ENCODE results near the gene KL. TPM values are rescaled to one million over a fixed set of nuclear protein-coding genes. Genes with fewer than 3 reads are reported as not detected.

KL gene
- total and polyA plus RNA-seq, 8 donors = 0.38 to 4.0 (median 1.4) TPM

GRCh38 chr13:33106656-33107360 is 90.6 kb downstream of the KL start:
- intact Hi-C loops (cut with DNase I; ENCODE audit: low total_unique reads) = no loop called here
- H3K4me3 ChIP-seq = no peak overlapping the region
- no peak for TF ChIP-seq EP300 (IDR thresholded peaks at IDR 0.05)
- peak in 2 of 3 donors; percentile 41 to 52 for TF ChIP-seq POLR2AphosphoS5 (IDR thresholded peaks at IDR 0.05)
- TF ChIP-seq CTCF (IDR thresholded peaks at IDR 0.05) = no peak
- peak in 1 of 2 donors; percentile 54 for DNase-seq
- H3K27me3 ChIP-seq = no peaks in the 10 kb centered on the region
- 64 to 83% (median 77%) methylated on average over 7 of the region's 7 CpGs for WGBS, 5 donors
- peak overlapping the region in 4 of 5 donors; percentile 9 to 62 (median 46) for H3K27ac ChIP-seq
- peaks cover 0 to 53% (median 38%) of the 10 kb centered on the region in 4 donors for H3K4me1 ChIP-seq
- H3K9me3 ChIP-seq = no peaks in the 10 kb centered on the region
- peaks cover 30 to 73% (median 54%) of the 10 kb centered on the region in 4 donors for H3K36me3 ChIP-seq

GRCh38 chr13:33107361-33107760 is 91.1 kb downstream of the KL start:
- 72 to 92% (median 87%) methylated on average over 2 of the region's 2 CpGs for WGBS, 5 donors
- H3K9me3 ChIP-seq = no peaks in the 10 kb centered on the region
- H3K27ac ChIP-seq = peak overlapping the region in 3 of 5 donors; percentile 45 to 62 (median 47)
- no peak overlapping the region for H3K4me3 ChIP-seq
- DNase-seq = no peak
- TF ChIP-seq POLR2AphosphoS5 (IDR thresholded peaks at IDR 0.05) = no peak
- no peak for TF ChIP-seq EP300 (IDR thresholded peaks at IDR 0.05)
- TF ChIP-seq POLR2A (IDR thresholded peaks at IDR 0.05) = no peak
- no peak for TF ChIP-seq CTCF (IDR thresholded peaks at IDR 0.05)
- intact Hi-C loops (cut with DNase I; ENCODE audit: low total_unique reads) = no loop called here
- H3K27me3 ChIP-seq = no peaks in the 10 kb centered on the region
- peaks cover 30 to 73% (median 54%) of the 10 kb centered on the region in 4 donors for H3K36me3 ChIP-seq
- peaks cover 0 to 58% (median 43%) of the 10 kb centered on the region in 4 donors for H3K4me1 ChIP-seq

GRCh38 chr13:33108620-33109019 is 92.4 kb downstream of the KL start:
- Histone ChIP-seq H3K4me3 (no peak overlapping the region), H3K9me3 (no peaks in the 10 kb centered on the region), H3K4me1 (peaks cover 12 to 71% (median 55%) of the 10 kb centered on the region in 4 donors), H3K36me3 (peaks cover 30 to 79% (median 63%) of the 10 kb centered on the region in 4 donors), H3K27ac (peak overlapping the region in 2 of 5 donors; percentile 62 to 74), H3K27me3 (no peaks in the 10 kb centered on the region)
- DNase-seq = no peak
- TF ChIP-seq CTCF (IDR thresholded peaks at IDR 0.05) = no peak
- no peak for TF ChIP-seq POLR2AphosphoS5 (IDR thresholded peaks at IDR 0.05)
- no peak for TF ChIP-seq EP300 (IDR thresholded peaks at IDR 0.05)
- TF ChIP-seq POLR2A (IDR thresholded peaks at IDR 0.05) = no peak
- 80 to 94% (median 87%) methylated on average over 5 of the region's 5 CpGs for WGBS, 5 donors
- intact Hi-C loops (cut with DNase I; ENCODE audit: low total_unique reads) = no loop called here

- intact Hi-C loops (cut with DNase I; ENCODE audit: low total_unique reads) = no loop called here
- H3K27ac ChIP-seq = peak overlapping the region in 4 of 5 donors; percentile 41 to 75 (median 59)
- TF ChIP-seq EP300 (IDR thresholded peaks at IDR 0.05) (no peak), POLR2A (IDR thresholded peaks at IDR 0.05) (no peak), POLR2AphosphoS5 (IDR thresholded peaks at IDR 0.05) (no peak)
- H3K4me3 ChIP-seq = no peak overlapping the region
- no peaks in the 10 kb centered on the region for H3K9me3 ChIP-seq
- peaks cover 19 to 77% (median 61%) of the 10 kb centered on the region in 4 donors for H3K4me1 ChIP-seq
- no peaks in the 10 kb centered on the region for H3K27me3 ChIP-seq
- DNase-seq = no peak
- peaks cover 29 to 81% (median 64%) of the 10 kb centered on the region in 4 donors for H3K36me3 ChIP-seq
- WGBS, 5 donors = 42 to 77% (median 63%) methylated on average over 2 of the region's 2 CpGs
Observed at GRCh38 chr13:33109271-33109697, 93.1 kb downstream of the KL start.

- Histone ChIP-seq H3K9me3 (no peaks in the 10 kb centered on the region), H3K36me3 (peaks cover 24 to 81% (median 60%) of the 10 kb centered on the region in 4 donors), H3K4me1 (peaks cover 24 to 83% (median 66%) of the 10 kb centered on the region in 4 donors), H3K27me3 (no peaks in the 10 kb centered on the region), H3K27ac (peak overlapping the region in 4 of 5 donors; percentile 41 to 75 (median 59)), H3K4me3 (no peak overlapping the region)
- TF ChIP-seq CTCF (IDR thresholded peaks at IDR 0.05) = no peak
- TF ChIP-seq POLR2AphosphoS5 (IDR thresholded peaks at IDR 0.05) = no peak
- no peak for TF ChIP-seq EP300 (IDR thresholded peaks at IDR 0.05)
- no peak for TF ChIP-seq POLR2A (IDR thresholded peaks at IDR 0.05)
- DNase-seq = no peak
- WGBS, 5 donors = 83 to 85% (median 84%) methylated on average over 10 of the region's 10 CpGs
- intact Hi-C loops (cut with DNase I; ENCODE audit: low total_unique reads) = no loop called here
Observed at GRCh38 chr13:33109801-33110200, 93.6 kb downstream of the KL start.
